Measurements from ENCODE around the gene SH3RF1. TPM values are rescaled to one million over a fixed set of nuclear protein-coding genes. Genes with fewer than 3 reads are reported as not detected.

SH3RF1 gene
- total RNA-seq, 1 experiment from 2014 or later, result 59.5 TPM

GRCh38 chr4:169103966-169104412 lies 166.8 kb downstream of the SH3RF1 start:
- ATAC-seq (peak; percentile 44), DNase-seq (ENCODE audit: low read depth, low spot score) (no peak)
- ChIA-PET CTCF (no interaction called here), POLR2A (interaction anchor here (1.1 kb wide), 1 partner anchor 168 kb away, joined by 3 read pairs; no protein-coding TSS in a partner anchor), RAD21 (ENCODE audit: low non-redundant PET in 1 of 2, low total read pairs in 2 of 2, uncharacterized antibody in 2 of 2, unreplicated experiment in 2 of 2) (no interaction called here)
- no peaks in the 10 kb centered on the region for H3K9me3 ChIP-seq (ENCODE audit: control insufficient read depth in 1 of 2, insufficient read depth in 1 of 2, low read depth in 1 of 2, low read length in 2 of 2)
- H4K20me1 ChIP-seq (ENCODE audit: insufficient read depth), result no peaks in the 10 kb centered on the region
- H3K4me3 ChIP-seq (replicated peaks in 1 of 2; ENCODE audit: low read depth in 1 of 2, low read length in 2 of 2), result no peak overlapping the region
- BruUV-seq (replicated peaks), result no TSS peak
- intact Hi-C loops (cut with micrococcal nuclease), result no loop called here
- H3K27me3 ChIP-seq (ENCODE audit: insufficient read depth, low read length), result no peaks in the 10 kb centered on the region
- no peaks in the 10 kb centered on the region; the same call in 1 of the 2 replicates for H3K79me2 ChIP-seq (ENCODE audit: insufficient read depth, low read length)
- H3K4me1 ChIP-seq (ENCODE audit: control insufficient read depth in 1 of 2, insufficient read depth in 2 of 2, low read length in 2 of 2), result no peaks in the 10 kb centered on the region
- H3K36me3 ChIP-seq (ENCODE audit: control insufficient read depth in 1 of 2, insufficient read depth in 2 of 2, low read length in 2 of 2), result peaks cover 12 to 25% of the 10 kb centered on the region in 2 experiments; a peak in 3 of 4 replicates
- H3K27ac ChIP-seq (ENCODE audit: low read depth, low read length), result no peak overlapping the region
- no peak overlapping the region for H3K4me2 ChIP-seq (ENCODE audit: low read length)
- no peak overlapping the region for H3K9ac ChIP-seq (ENCODE audit: low read length)
- no peak for TF ChIP-seq ZNF274 (IDR thresholded peaks at IDR 0.05; ENCODE audit: low read depth, low read length)
- no peak for TF ChIP-seq SIN3A (IDR thresholded peaks at IDR 0.05; ENCODE audit: low read depth)
- TF ChIP-seq JUND (IDR thresholded peaks at IDR 0.05), result no peak
- TF ChIP-seq TCF7L2 (IDR thresholded peaks at IDR 0.05; ENCODE audit: borderline replicate concordance, extremely low read depth, insufficient read depth, insufficient read length), result no peak
- TF ChIP-seq REST (IDR thresholded peaks at IDR 0.05; ENCODE audit: low read depth), result no peak
- TF ChIP-seq CBX3 (IDR thresholded peaks at IDR 0.05; ENCODE audit: low read depth), result no peak
- TF ChIP-seq CTCF (IDR thresholded peaks at IDR 0.05 in 2 of 3, conservative IDR thresholded peaks at IDR 0.05 in 1 of 3; ENCODE audit: borderline replicate concordance in 1 of 3, insufficient read depth in 1 of 3, low read depth in 2 of 3, low read length in 2 of 3), result no peak
- TF ChIP-seq ELF1 (IDR thresholded peaks at IDR 0.05; ENCODE audit: borderline replicate concordance, low read depth), result no peak
- TF ChIP-seq EGR1 (IDR thresholded peaks at IDR 0.05; ENCODE audit: low read depth), result no peak
- no peak for TF ChIP-seq RAD21 (IDR thresholded peaks at IDR 0.05; ENCODE audit: low read depth)
- no peak for TF ChIP-seq EZH2 (IDR thresholded peaks at IDR 0.05)
- TF ChIP-seq YY1 (IDR thresholded peaks at IDR 0.05; ENCODE audit: extremely low read depth, insufficient replicate concordance, low read depth, low read length), result no peak
- TF ChIP-seq ATF3 (IDR thresholded peaks at IDR 0.05), result no peak
- TF ChIP-seq FOSL1 (IDR thresholded peaks at IDR 0.05; ENCODE audit: low read depth), result no peak
- TF ChIP-seq POLR2AphosphoS5 (IDR thresholded peaks at IDR 0.05; ENCODE audit: low read depth, low read length), result no peak
- TF ChIP-seq SP1 (IDR thresholded peaks at IDR 0.05; ENCODE audit: low read depth), result no peak
- TF ChIP-seq ZFX (IDR thresholded peaks at IDR 0.05), result no peak
- no peak overlapping the region for H2AFZ ChIP-seq (ENCODE audit: low read depth, low read length, poor library complexity, severe bottlenecking)
- H3K9me2 ChIP-seq (ENCODE audit: insufficient read depth), result no peaks in the 10 kb centered on the region
